NCI-H1092 treated with DMSO at 0.1 percent for 48 hours (cell line): ENCODE data around the gene UBAC1.

Source experiments
- DNase-seq: peaks from one replicate; lab custom pipeline; 2025; lab: John Stamatoyannopoulos, UW

UBAC1 gene

GRCh38 chr9:135939351-135940265 is 21.6 kb downstream of the UBAC1 start:
- no peak for DNase-seq

DNA sequence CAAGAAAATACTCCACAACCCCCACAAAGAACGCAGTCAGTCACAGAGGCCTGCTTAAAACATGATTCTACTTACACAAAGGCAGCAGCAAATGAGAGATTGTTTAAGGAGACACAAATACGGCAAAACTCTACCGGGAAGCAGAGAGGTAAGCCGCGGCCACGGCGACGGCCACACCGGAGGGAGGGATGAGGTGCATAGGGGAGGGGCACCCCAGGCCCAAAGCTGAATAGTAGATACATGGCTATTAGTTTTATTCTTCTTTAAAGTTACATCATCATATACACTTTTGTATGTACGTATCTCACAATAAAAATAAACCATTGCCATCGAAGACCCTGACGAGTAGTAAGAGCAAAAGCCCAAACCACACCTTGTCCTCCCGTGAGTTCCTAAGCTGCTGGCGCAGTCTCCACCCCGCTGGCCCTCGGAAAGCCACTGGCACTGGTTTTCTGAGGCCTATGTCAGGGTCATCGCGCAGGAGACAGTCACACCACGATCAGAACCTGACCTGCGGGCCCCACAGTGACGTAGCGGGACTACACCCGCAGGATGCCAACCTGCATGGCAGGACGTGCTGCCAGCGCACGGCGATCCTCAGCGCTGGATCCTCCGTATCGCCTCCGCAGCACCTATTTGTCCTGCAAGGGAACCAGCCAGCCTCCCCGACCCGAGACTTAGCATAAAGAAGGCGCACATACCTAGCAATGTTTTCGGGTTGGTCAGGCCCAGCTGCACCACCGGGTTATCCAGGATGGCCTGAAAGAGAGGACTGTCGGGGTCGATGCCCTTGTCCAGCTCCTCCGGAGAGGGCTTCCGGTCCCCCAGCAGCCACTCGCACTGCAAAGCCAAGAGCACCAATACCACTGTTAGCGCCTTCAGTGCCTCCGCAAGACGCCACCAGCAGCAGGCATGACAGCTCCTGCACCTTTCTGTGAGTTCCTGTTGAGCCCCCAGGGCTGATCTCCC is 23.4 kb downstream of the UBAC1 start:
- DNase-seq, result no peak

DNA sequence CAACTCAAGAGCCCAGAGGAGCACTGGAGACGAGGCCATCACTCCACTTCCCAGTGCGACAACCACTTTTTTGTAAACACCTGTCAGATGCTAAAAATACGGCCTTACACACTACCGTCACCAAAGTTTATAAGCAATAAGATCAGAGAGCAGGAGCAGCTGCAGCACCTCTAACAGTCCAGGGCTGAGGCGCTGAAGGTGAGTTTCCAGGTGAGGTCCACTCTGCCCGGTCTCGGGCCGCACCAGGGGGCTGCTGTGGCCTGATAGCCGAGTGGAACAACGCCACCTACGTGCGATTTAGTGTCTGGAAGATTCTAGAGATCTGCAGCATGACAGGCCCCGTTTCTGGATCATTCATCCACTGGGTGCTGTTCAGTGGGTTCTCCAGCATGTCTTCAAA is 28.1 kb downstream of the UBAC1 start:
- DNase-seq, result no peak

DNA sequence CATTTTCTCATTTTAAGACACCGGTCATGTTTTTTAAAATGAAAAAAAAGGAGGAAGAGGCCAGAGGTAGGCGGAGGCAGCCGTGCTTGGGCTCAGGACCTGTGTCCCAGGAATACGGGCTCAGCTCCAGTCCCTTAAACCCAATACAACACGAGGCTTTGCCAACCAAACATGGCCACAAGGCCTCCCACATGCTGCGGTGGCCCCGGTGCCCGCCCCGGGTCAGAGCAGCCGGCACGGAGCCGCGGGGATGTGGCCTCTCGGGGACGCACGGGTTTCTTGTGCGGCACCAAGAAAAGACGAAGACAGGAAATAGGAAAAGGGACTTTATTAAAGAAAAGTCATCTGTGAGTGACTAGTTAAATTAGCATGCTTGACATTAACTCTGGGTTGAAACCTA is 28.5 kb downstream of the UBAC1 start:
- DNase-seq, result no peak

GRCh38 chr9:135931349-135931820 is 29.8 kb downstream of the UBAC1 start:
- DNase-seq, result no peak

- no peak for DNase-seq
These were observed 30.5 kb downstream of the UBAC1 start for GRCh38 chr9:135930446-135931345.

GRCh38 chr9:135929656-135930445 is 31.3 kb downstream of the UBAC1 start:
- no peak for DNase-seq

DNA sequence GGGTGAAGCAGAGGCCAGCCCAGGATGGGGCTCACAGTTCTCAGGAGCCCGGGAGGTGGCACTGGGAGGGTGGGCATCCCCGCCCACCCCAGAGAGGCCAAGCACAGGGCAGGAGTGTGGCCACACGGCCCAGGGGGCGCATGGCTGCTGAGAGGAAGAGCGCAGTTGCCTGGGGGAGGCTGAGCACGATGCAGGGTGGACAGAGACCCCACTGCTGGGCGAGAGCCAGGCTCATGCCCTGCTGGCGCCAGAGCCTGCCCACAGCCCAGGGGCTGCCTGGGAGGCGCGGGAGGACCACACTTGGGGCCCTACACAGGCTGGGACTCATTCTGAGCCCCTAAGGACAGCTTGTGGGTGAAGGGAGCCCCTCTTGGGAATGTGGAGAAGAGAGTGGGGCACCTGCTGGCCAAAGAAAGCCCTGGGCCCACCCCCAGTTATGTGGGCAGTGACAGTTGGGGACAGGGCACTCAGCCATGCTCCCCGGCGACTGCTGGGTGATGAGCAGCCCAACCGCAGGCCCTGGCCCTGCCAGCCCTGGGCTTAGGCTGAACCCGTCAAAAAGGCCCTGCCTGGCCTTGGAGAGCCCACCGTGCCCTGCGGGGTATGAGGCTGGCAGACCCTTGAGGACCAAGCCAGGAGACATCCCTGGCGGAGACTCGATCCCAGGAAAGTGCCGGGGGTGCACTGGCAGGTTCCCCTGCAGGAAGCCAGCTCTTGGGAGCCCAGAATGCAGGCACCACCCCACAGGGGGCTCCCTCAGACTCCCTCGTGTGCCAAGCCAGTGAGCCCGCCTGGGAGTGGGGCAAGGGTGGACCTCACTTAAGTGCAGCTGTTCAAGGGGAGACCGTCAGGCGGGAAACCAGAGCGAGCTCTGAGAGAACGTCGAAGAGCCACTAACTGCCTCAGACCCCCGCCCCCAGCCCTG is 32.2 kb downstream of the UBAC1 start:
- no peak for DNase-seq

GRCh38 chr9:135928074-135928730 is 33.0 kb downstream of the UBAC1 start:
- DNase-seq, result no peak

GRCh38 chr9:135927195-135928013 is 33.8 kb downstream of the UBAC1 start:
- no peak for DNase-seq

DNA sequence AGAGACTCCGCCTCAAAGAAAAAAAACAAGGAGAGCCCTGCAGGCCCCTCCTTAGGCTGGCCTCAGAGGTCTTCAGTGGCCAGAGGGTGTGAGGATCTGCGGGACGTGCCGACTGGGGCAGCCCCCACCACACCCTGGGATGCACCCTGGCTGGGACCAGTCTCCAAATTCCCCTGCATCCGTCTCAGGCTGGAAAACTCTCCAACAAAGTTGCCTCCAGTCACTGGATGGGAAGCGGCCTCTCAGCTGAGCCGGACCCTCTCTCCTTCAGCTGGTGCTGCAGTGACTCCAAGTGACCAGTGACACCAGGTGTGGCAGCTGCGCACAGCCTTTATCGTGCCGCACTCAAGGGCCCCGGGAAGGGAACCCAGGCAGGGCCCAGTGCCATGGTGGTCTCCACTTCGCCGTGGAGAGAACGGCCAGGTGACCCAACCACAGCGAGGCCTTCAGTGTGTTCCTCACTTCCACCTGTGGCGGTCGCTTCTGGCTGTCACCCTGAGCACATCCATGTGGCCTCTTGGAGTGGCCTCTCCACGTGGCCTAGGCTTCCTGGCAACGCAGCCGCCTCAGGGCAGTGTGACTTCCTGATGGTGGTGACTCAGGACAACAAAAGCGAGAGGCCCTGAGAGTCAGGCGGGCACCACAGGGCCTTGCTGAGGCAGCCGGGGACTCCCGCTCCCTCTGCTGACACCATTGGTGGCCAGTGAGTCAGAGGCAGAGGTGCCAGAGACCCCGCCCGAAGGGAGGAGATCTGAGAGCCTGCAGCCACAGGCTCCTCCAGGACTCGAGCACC is 34.6 kb downstream of the UBAC1 start:
- DNase-seq, result no peak

DNA sequence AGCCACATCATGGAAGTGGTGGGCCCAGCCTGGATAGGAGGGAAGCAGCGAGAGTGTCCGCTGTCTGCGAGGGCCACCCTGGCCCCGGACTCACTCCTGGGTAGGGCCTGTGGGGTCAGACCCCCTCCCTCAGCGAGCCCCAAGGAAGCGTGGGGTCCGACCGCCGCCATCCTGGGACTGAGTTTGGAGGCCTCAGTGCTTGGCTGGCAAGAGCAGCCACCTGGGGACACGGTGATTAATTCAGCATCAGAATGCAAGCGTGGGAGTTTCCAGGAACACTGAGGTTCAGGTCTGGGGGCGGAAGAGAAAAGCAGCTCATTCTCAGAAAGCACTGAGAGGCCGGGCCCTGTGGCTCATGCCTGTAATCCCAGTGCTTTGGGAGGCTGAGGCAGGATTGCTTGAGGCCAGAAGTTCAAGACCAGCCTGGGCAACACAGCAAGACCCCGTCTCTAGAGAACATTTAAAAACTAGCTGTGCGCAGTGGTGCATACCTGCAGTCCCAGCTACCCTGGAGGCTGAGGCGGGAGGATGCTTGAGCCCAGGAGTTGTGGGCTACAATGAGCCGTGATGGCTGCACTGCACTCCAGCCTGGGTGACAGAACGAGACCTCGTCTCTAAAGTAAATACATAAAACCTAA is 35.6 kb downstream of the UBAC1 start:
- DNase-seq, result no peak

DNA sequence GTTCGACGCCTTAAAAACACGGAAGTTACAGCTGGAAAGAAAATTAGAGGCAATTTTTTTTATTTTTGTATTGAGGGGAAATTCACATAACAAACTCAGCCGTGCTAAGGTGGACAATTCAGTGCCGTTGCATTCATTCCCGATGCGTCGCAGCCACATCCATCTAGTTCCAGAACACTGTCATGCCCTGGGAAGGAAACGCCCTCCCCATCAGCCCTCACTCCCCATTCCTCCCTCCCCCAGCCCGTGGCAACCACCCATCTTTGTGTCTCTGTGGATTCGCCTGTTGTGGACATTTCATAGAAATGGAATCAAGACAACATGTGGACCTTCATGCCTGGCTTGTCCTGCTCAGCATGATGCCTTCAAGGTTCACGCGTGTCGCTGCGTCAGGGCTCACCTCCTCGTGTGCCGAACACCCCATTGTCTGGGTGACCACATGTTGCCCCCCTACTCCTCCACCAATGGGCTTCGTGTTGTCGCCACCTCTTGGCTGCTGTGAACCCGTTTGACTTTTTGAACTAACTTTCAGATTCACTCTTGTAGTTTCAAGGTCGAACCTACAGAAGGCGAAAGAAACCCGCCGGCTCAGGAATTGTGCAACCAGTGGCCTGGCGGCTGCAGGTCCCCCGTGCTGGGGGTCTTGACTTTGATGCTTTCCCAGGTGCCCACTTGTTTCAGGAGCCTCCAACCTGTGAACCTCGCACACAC is 36.4 kb downstream of the UBAC1 start:
- no peak for DNase-seq

DNA sequence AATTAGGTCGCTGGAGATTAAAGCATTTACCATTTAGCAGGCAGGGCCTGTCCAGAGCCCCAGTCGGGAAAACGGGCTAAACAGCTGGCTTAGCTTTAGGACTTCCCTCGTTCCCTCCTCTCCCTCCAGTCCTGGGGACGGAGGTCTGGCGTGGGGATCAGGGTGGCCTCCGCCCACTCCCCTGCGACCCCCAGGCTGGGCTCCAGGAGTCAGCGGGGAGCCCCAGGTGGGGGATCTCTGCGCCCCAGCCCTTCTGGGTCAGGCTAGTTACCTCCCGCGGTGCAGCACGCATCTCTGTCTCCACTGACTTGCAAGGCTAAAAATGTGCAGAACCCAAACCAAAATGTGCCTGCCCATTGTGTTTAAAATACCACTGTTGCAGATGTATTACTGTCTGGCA is 37.7 kb downstream of the UBAC1 start:
- no peak for DNase-seq

DNA sequence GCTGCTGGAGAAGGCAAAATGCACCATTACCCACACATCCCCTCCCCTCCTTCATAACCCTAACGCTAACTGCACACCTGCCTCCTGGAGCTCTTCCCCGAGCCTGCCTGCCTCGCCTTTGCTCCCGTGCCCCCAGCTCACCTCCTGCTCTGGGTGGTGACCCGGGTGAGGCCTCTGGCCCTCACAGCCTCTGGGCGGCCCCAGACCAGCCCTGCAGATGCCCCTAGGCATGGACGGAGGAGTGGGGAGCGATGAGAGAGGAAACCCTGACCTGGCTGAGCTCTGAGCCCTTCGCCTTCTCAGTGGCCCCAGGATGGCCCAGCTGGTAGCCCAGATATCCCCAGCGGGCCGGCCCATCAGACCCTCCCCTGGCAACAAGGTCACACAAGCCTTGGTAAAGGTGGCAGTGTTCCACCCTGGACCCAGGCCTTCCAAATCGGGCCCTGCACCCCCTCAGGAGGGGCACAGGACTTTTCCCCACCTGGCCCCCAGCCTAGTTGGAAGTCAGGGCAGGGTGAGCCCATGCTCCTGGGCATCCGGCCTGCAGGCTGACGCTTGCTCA is 39.3 kb downstream of the UBAC1 start:
- no peak for DNase-seq
